Sigmoid colon (tissue), 7 donors: ENCODE measurements around the gene XYLT1. TPM values are rescaled to one million over a fixed set of nuclear protein-coding genes. Genes with fewer than 3 reads are reported as not detected.
A peak's percentile ranks its signal among the peaks of the same experiment; 100 is the strongest.

ENCODE experiments used
- DNase-seq: peaks from one replicate; pipeline ENCODE4 v3.0.0-alpha.2; 2019
- H3K27ac ChIP-seq, 4 donors: fragments of 200-600 bp; sonication (generic); one replicate each; pipeline ENCODE4 v1.5.1; 2016 to 2019; ENCODE audit warnings: mild to moderate bottlenecking in 1 of 4
- H3K27me3 ChIP-seq, 3 donors: fragments of 200-600 bp; sonication (generic); one replicate each; pipeline ENCODE4 v1.5.1; 2019; ENCODE audit warnings: mild to moderate bottlenecking in 1 of 3
- H3K36me3 ChIP-seq, 4 donors: fragments of 200-600 bp; sonication (generic); one replicate each; pipeline ENCODE4 v1.5.1; 2016 to 2019
- H3K4me1 ChIP-seq, 4 donors: fragments of 200-600 bp; sonication (generic); one replicate each; pipeline ENCODE4 v1.5.1; 2017 to 2019
- H3K4me3 ChIP-seq, 4 donors: fragments of 200-600 bp; sonication (generic); one replicate each; pipeline ENCODE4 v1.5.1; 2017 to 2019; ENCODE audit warnings: mild to moderate bottlenecking in 2 of 4, moderate library complexity in 1 of 4
- H3K9me3 ChIP-seq, 4 donors: fragments of 200-600 bp in 3 of 4; sonication (generic) in 3 of 4; one replicate each; pipeline versions ENCODE4 v1.5.1 to v1.6.1; 2013 to 2019
- EP300 ChIP-seq, 4 donors: sonication (generic); formaldehyde crosslinking; IDR thresholded peaks; one replicate each; pipeline ENCODE4 v1.6.1; 2017; ENCODE audit warnings: antibody characterized with exemption in 4 of 4
- POLR2A ChIP-seq, 2 donors: fragments of 450-650 bp; IDR thresholded peaks; one replicate each; pipeline ENCODE4 v1.6.1; 2016; ENCODE audit warnings: antibody characterized with exemption in 2 of 2, mild to moderate bottlenecking in 2 of 2, moderate library complexity in 2 of 2
- POLR2AphosphoS5 ChIP-seq, 4 donors: sonication (generic); formaldehyde crosslinking; IDR thresholded peaks; one replicate each; pipeline ENCODE4 v1.6.1; 2017; ENCODE audit warnings: antibody characterized with exemption in 4 of 4
- WGBS, 2 donors: extraction: QIAGEN DNeasy Blood & Tissue Kit; methylation state at CpG; one replicate each; pipeline ENCODE4 v1.1.7; 2013; 5-methylcytosine and 5-hydroxymethylcytosine counted together
- intact Hi-C: fragments of 100-400 bp; cut with DNase I; formaldehyde crosslinking; loops from one replicate; pipeline ENCODE4 v1.15.1; 2023
- polyA plus RNA-seq, 3 donors: library from polyadenylated mRNA; stranded (reverse); fragments of 200-250 nt; gene quantifications; one replicate each; pipeline ENCODE4 v1.2.3, GENCODE V29; 2013
- total RNA-seq, 4 donors: library from RNA; depleted of rRNA; stranded (reverse); fragments of >200 nt; gene quantifications; one replicate each; pipeline ENCODE4 v1.1.0, GENCODE V29; 2016
- TF ChIP-seq, protein P1 (sequence below), 4 experiments: fragments of 450-650 bp in 3 of 4; fragments of 200-600 bp in 1 of 4; IDR thresholded peaks; one replicate each; pipeline ENCODE4 v1.5.1; 2016 to 2019; ENCODE audit warnings: antibody characterized with exemption in 4 of 4, mild to moderate bottlenecking in 3 of 4, moderate library complexity in 2 of 4
- donor health status: healthy with polysubstance abuse.
- donor health status: Bipolar disorder and iron deficiency.
- donor health status: healthy.

The XYLT1 gene
- total and polyA plus RNA-seq, 7 donors, result 0.60 to 33.2 (median 23.0) TPM

DNA sequence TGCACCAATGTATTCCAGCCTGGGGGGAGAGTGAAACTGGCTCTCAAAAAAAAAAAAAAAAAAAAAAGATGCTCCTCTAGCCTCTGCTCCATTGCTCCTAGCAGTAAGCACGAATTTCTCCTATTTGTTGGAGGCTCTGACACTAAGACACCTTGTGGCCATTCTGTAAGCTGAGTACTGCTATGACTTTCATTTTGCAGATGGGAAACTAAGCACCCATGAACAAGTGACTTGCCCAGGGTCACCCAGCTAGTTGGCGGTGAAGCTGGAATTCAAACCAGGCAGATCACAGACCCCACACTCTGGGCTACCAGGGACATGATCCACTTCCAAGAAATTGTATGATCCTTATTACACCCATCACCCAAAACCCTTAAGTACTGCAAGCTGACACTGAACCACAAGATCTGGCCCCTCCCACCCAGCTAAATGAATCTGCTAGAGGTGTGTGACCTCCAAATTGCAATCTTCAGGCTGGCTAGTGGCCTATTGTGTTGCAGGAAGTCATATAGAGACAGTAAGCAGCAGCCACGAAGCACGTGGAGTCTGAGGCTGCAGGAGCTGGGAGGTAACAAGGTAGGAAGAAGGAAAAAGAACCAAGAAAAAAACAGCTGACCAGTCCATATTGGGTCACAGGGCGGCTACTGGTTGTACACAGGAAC lies 209.4 kb downstream of the XYLT1 start:
- no peak for TF ChIP-seq POLR2AphosphoS5 (IDR thresholded peaks at IDR 0.05)
- TF ChIP-seq, protein P1, sequence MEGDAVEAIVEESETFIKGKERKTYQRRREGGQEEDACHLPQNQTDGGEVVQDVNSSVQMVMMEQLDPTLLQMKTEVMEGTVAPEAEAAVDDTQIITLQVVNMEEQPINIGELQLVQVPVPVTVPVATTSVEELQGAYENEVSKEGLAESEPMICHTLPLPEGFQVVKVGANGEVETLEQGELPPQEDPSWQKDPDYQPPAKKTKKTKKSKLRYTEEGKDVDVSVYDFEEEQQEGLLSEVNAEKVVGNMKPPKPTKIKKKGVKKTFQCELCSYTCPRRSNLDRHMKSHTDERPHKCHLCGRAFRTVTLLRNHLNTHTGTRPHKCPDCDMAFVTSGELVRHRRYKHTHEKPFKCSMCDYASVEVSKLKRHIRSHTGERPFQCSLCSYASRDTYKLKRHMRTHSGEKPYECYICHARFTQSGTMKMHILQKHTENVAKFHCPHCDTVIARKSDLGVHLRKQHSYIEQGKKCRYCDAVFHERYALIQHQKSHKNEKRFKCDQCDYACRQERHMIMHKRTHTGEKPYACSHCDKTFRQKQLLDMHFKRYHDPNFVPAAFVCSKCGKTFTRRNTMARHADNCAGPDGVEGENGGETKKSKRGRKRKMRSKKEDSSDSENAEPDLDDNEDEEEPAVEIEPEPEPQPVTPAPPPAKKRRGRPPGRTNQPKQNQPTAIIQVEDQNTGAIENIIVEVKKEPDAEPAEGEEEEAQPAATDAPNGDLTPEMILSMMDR (IDR thresholded peaks at IDR 0.05), result no peak
- no peak for DNase-seq
- Histone ChIP-seq H3K9me3 (no peaks in the 10 kb centered on the region), H3K36me3 (peaks cover 0 to 8% (median 0%) of the 10 kb centered on the region in 4 donors), H3K4me3 (no peak overlapping the region), H3K4me1 (peaks cover 0 to 26% (median 16%) of the 10 kb centered on the region in 4 donors), H3K27me3 (no peaks in the 10 kb centered on the region), H3K27ac (no peak overlapping the region)
- intact Hi-C loops, result no loop called here
- 53 to 64% methylated on average over 5 of the region's 5 CpGs for WGBS, 2 donors

- no peak for DNase-seq
- intact Hi-C loops, result no loop called here
- H3K9me3 ChIP-seq, result no peaks in the 10 kb centered on the region
- H3K36me3 ChIP-seq, result peaks cover 0 to 8% (median 0%) of the 10 kb centered on the region in 4 donors
- H3K27me3 ChIP-seq, result no peaks in the 10 kb centered on the region
- TF ChIP-seq EP300 (IDR thresholded peaks at IDR 0.05), result no peak
- no peak for TF ChIP-seq POLR2A (IDR thresholded peaks at IDR 0.05)
- TF ChIP-seq POLR2AphosphoS5 (IDR thresholded peaks at IDR 0.05), result no peak
- TF ChIP-seq, protein P1 (IDR thresholded peaks at IDR 0.05), result no peak
- peaks cover 0 to 26% (median 16%) of the 10 kb centered on the region in 4 donors for H3K4me1 ChIP-seq
- no peak overlapping the region for H3K4me3 ChIP-seq
- H3K27ac ChIP-seq, result peak overlapping the region in 3 of 4 donors; percentile 52 to 68 (median 64)
- 70 to 76% methylated on average over 5 of the region's 5 CpGs for WGBS, 2 donors
These were observed 210.4 kb downstream of the XYLT1 start for GRCh38 chr16:17260276-17260849.

DNA sequence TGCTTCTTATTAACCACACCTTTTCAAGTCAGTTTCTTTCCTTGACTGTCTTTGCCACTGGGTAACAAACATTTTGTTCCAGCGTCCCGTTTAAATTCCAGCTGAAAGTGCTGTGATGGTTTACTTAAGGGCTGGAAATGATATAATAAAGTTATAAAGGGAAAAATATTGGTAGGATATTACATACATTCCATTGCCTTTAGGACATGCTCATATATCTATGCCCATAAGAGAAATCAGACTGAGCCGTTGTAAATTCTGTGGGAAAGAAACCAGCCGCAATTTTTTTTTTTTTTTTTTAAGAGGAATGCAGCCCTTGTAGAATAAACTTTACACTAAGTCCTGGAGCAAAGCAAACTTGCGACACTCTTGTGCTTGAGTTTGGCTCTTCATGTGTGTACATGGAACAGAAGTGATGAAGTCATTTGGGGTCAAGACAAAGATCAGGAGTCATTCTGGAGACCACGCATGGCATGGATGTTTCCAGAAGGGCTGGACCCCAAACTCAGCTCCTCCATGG lies 210.9 kb downstream of the XYLT1 start:
- Histone ChIP-seq H3K27me3 (no peaks in the 10 kb centered on the region), H3K4me1 (peaks cover 0 to 26% (median 16%) of the 10 kb centered on the region in 4 donors), H3K27ac (peak overlapping the region in 3 of 4 donors; percentile 52 to 68 (median 64)), H3K9me3 (no peaks in the 10 kb centered on the region), H3K36me3 (peaks cover 0 to 8% (median 0%) of the 10 kb centered on the region in 4 donors), H3K4me3 (no peak overlapping the region)
- intact Hi-C loops, result no loop called here
- no peak for TF ChIP-seq EP300 (IDR thresholded peaks at IDR 0.05)
- TF ChIP-seq, protein P1 (IDR thresholded peaks at IDR 0.05), result no peak
- no peak for TF ChIP-seq POLR2AphosphoS5 (IDR thresholded peaks at IDR 0.05)
- TF ChIP-seq POLR2A (IDR thresholded peaks at IDR 0.05), result no peak
- WGBS, 2 donors, result 18 to 61% methylated on average over 6 of the region's 6 CpGs
- no peak for DNase-seq

DNA sequence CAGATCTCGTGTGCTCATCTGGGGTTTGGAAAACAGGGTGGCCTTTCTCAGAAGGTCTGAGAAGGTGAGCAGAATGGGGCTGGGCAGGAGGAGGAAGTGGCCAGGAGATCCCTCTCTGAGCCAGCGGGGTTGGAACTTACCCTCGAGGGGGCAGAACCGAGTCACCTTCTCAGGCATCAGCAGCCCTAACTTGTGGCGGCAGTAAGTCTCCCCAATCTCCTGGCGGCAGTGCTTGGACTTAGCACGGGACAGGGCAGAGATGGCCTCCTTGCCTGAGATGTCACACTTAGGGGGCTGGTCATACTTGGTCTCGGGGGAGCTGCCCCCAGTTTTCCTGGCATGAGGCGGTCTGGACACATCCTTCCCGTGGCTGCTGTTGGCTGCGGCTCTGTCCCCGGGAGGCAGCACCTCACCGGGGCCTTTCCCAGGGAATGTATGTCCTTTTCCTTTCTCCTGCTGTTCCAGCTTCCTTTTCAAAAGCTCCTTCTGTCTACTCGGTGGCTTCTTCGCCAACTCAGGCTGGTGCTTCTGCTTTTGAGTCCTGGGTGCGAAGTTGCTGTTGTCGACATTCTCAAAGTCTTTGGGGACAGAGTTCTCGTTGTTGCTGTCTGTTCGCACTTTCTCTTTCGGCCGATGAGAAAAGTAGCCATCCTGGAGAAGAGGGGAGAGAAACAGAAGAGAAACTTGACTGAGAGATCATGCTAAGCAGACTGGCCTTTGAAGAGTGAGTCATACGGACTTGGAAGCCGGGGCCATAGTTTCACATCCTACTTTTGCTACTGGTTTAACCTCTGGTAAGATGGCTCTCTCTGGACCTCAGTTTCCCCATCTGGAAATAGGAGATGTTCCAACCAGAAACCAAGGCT lies 211.7 kb downstream of the XYLT1 start:
- intact Hi-C loops, result no loop called here
- Histone ChIP-seq H3K27me3 (no peaks in the 10 kb centered on the region), H3K4me3 (peak overlapping the region in 1 of 4 donors; percentile 17), H3K27ac (peak overlapping the region; percentile 30 to 68 (median 58)), H3K4me1 (peaks cover 0 to 26% (median 16%) of the 10 kb centered on the region in 4 donors), H3K9me3 (no peaks in the 10 kb centered on the region), H3K36me3 (peaks cover 0 to 8% (median 0%) of the 10 kb centered on the region in 4 donors)
- 77% methylated on average over 23 of the region's 23 CpGs for WGBS, 2 donors
- TF ChIP-seq, protein P1 (IDR thresholded peaks at IDR 0.05), result no peak
- TF ChIP-seq POLR2A (IDR thresholded peaks at IDR 0.05), result no peak
- DNase-seq, result no peak
